Right lobe of liver (tissue), 6 donors: ENCODE results near the gene PDSS1. TPM values are rescaled to one million over a fixed set of nuclear protein-coding genes. Genes with fewer than 3 reads are reported as not detected.
"Not testable (repeated sequence)": the region's sequence is repeated elsewhere in the genome, so short reads cannot be mapped to it uniquely, and the experiment has no call there.

ENCODE experiments used
- ATAC-seq, 4 donors: fragments of 200-7000 bp; cut with Tn5 transposase; one replicate each; pipeline ENCODE4 v1.9.1; 2020; ENCODE audit warnings: mild to moderate bottlenecking in 4 of 4, moderate library complexity in 4 of 4
- DNase-seq, 3 donors: peaks; one replicate each; pipeline ENCODE4 v3.0.0-alpha.2; 2020
- H3K27ac ChIP-seq, 3 donors: fragments of 200-600 bp; one replicate each; pipeline ENCODE4 v1.8.0; 2022
- H3K27me3 ChIP-seq, 2 donors: fragments of 200-600 bp; one replicate each; pipeline ENCODE4 v1.8.0; 2022
- H3K36me3 ChIP-seq, 4 donors: fragments of 200-600 bp; sonication (generic) in 1 of 4; one replicate each; pipeline versions ENCODE4 v1.5.1 to v1.8.0; 2017 to 2022; ENCODE audit warnings: control low read depth in 1 of 4
- H3K4me1 ChIP-seq, 4 donors: fragments of 200-600 bp; sonication (generic) in 1 of 4; one replicate each; pipeline versions ENCODE4 v1.5.1 to v1.8.0; 2017 to 2022; ENCODE audit warnings: control low read depth in 1 of 4
- H3K4me3 ChIP-seq, 3 donors: fragments of 200-600 bp; one replicate each; pipeline ENCODE4 v1.8.0; 2022
- H3K9me3 ChIP-seq, 4 donors: fragments of 200-600 bp; sonication (generic) in 1 of 4; one replicate each; pipeline versions ENCODE4 v1.5.1 to v1.8.0; 2017 to 2022; ENCODE audit warnings: control low read depth in 1 of 4
- CTCF ChIP-seq, 4 donors: fragments of 200-600 bp in 3 of 4; fragments of 450-650 bp in 1 of 4; IDR thresholded peaks; one replicate each; pipeline versions ENCODE4 v1.5.1 to v1.8.0; 2016 to 2022; ENCODE audit warnings: antibody characterized with exemption in 4 of 4, mild to moderate bottlenecking in 2 of 4
- POLR2A ChIP-seq: fragments of 450-650 bp; IDR thresholded peaks from one replicate; pipeline ENCODE4 v1.6.1; 2017; ENCODE audit warnings: antibody characterized with exemption, mild to moderate bottlenecking
- WGBS: methylation state at CpG from one replicate; pipeline ENCODE4 v1.1.6; 2018; ENCODE audit warnings: low coverage, low lambda C conversion rate; ENCODE audit not compliant: insufficient coverage; ENCODE audit errors: missing lambda C conversion rate; 5-methylcytosine and 5-hydroxymethylcytosine counted together
- intact Hi-C, 2 donors: fragments of 100-400 bp; cut with DNase I; formaldehyde crosslinking; loops; one replicate each; pipeline versions ENCODE4 v1.11.2 to v1.14.1; 2022
- total RNA-seq, 6 experiments: library from RNA; depleted of rRNA in 2 of 6; stranded (reverse); fragments of >200 nt in 2 of 6; fragmentation: NEBNext Ultra II Directional in 3 of 6; extraction: Animal tissue kit (Norgen Biotek cat#: 25700) in 3 of 6; gene quantifications; one replicate each; pipeline versions ENCODE4 v1.1.0 to v1.2.4, GENCODE V29; 2016 to 2023
- donor health status: DM: no; HTN: yes; CAD: no.
- donor health status: DM: no; HTN: no; CAD: no.
- donor health status: DM: no; HTN: no; CAD: no.
- donor health status: DM: no; HTN: yes; CAD: no.
- donor health status: DM: no; HTN: yes; CAD: no.

Gene PDSS1
- total RNA-seq, 6 experiments from 2014 or later = 2.3 to 15.9 (median 4.1) TPM

DNA sequence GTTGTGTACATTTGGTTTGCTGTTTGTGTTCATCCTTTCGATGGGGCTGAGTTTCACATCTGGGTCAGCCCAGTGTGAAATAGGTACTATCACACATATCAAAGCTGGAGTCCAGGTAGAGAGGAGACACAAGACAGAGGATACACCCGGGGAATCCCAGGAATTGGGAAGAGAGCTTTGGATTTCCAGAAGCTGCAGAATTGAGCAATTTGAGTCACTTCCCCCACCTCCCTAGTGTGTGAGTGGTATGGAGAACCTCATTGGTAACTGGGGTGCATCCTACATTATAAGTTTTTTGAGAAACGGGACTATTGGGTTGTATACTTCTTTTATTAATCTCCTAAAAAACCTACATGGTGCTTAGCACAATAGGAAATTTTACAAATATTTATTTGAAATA is 12.1 kb upstream of the PDSS1 start:
- ATAC-seq = no peak
- no peaks in the 10 kb centered on the region for H3K4me1 ChIP-seq
- H3K36me3 ChIP-seq = no peaks in the 10 kb centered on the region
- DNase-seq = no peak
- intact Hi-C loops = no loop called here
- no peaks in the 10 kb centered on the region for H3K27me3 ChIP-seq
- H3K27ac ChIP-seq = no peak overlapping the region
- no peak for TF ChIP-seq POLR2A
- no peak for TF ChIP-seq CTCF (IDR thresholded peaks at IDR 0.05)
- H3K4me3 ChIP-seq = no peak overlapping the region
- WGBS = 77% methylated on average over 3 of the region's 3 CpGs
- H3K9me3 ChIP-seq = no peaks in the 10 kb centered on the region

GRCh38 chr10:26689399-26689798 is 8.1 kb upstream of the PDSS1 start:
- peaks cover 0 to 7% of the 10 kb centered on the region in 2 donors for H3K27me3 ChIP-seq
- 85% methylated on average over 4 of the region's 4 CpGs for WGBS
- no peaks in the 10 kb centered on the region for H3K4me1 ChIP-seq
- intact Hi-C loops = no loop called here
- H3K36me3 ChIP-seq = no peaks in the 10 kb centered on the region
- no peak for TF ChIP-seq POLR2A
- TF ChIP-seq CTCF (IDR thresholded peaks at IDR 0.05) = no peak
- no peaks in the 10 kb centered on the region for H3K9me3 ChIP-seq
- DNase-seq (no peak), ATAC-seq (no peak)
- H3K4me3 ChIP-seq = no peak overlapping the region
- H3K27ac ChIP-seq = no peak overlapping the region

DNA sequence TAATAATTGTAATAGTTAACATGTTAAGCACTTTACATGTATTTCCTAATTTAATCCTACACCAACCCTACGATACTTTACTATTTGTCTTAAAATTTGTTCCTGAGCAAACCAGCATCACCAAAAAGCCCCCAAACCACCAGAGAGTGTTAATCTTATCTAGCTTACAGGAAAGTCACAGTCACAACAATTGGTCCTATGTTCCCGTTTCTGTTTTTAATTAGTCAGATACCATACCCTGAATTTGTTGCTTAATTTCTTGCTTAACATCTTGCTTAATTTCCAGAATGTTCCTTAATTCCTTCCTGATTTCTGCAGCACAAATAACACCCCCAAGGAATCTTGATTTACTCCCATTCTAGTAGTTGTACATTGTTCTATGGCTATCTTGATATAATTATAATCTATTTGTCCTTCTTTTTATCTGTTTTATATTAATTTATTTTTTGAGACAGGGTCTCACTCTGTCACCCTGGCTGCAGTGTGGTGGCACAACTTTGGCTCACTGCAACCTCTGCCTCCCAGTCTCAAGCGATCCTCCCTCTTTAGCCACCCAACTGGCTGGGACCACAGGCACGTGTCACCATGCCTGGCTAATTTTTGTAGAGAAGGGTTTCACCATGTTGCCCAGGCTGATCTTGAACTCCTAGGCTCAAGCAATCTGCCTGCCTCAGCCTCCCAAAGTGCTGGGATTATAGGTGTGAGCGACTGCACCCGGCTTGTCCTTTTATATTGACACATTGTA is 6.6 kb upstream of the PDSS1 start:
- Histone ChIP-seq H3K9me3 (no peaks in the 10 kb centered on the region), H3K27me3 (peaks cover 0 to 7% of the 10 kb centered on the region in 2 donors), H3K27ac (no peak overlapping the region), H3K4me1 (no peaks in the 10 kb centered on the region), H3K36me3 (no peaks in the 10 kb centered on the region), H3K4me3 (no peak overlapping the region)
- no peak for ATAC-seq
- DNase-seq = no peak
- intact Hi-C loops = no loop called here
- WGBS = 32% methylated on average over 6 of the region's 6 CpGs
- TF ChIP-seq POLR2A (no peak), CTCF (IDR thresholded peaks at IDR 0.05) (no peak)

DNA sequence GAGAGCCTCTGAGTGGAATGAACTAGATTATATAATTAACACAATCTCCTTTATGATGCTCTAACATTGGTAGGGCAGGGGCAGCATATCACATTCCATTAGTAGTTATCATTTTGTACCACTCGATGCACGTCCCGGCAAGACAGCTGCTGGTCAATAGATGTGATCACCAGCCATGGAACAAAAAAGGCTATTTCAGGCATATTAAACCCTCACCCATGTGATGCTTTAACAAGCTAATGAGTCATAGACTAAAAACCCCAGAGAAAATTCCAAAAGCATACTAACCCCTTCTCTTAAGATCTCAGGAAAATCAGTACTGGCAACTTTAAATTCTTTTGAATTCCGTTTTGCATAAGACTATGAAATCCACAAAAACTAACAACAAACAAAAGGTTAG is 3.0 kb upstream of the PDSS1 start:
- H3K4me1 ChIP-seq = peaks cover 0 to 15% (median 0%) of the 10 kb centered on the region in 4 donors
- H3K27me3 ChIP-seq, ATAC-seq, H3K27ac ChIP-seq, H3K9me3 ChIP-seq, H3K4me3 ChIP-seq, DNase-seq, H3K36me3 ChIP-seq, intact Hi-C loops: not testable (repeated sequence)
- WGBS = 48% methylated on average over 4 of the region's 4 CpGs

GRCh38 chr10:26696786-26697162 is 727 bp upstream of the PDSS1 start:
- ATAC-seq = no peak
- TF ChIP-seq POLR2A (no peak), CTCF (IDR thresholded peaks at IDR 0.05) (no peak)
- no peak for DNase-seq
- no peaks in the 10 kb centered on the region for H3K9me3 ChIP-seq
- WGBS = 26% methylated on average over 10 of the region's 11 CpGs
- peaks cover 0 to 7% of the 10 kb centered on the region in 2 donors for H3K27me3 ChIP-seq
- peaks cover 0 to 22% (median 3%) of the 10 kb centered on the region in 4 donors for H3K4me1 ChIP-seq
- H3K4me3 ChIP-seq = peak overlapping the region; percentile 81 to 97 (median 82)
- no peaks in the 10 kb centered on the region for H3K36me3 ChIP-seq
- peak overlapping the region; percentile 76 to 90 (median 88) for H3K27ac ChIP-seq
- intact Hi-C loops = no loop called here
